Measurements from ENCODE around the gene MYBPC1. TPM values are rescaled to one million over a fixed set of nuclear protein-coding genes. Genes with fewer than 3 reads are reported as not detected.

The MYBPC1 gene
- polyA plus RNA-seq, 3 donors, result 0.39 to 1.7 TPM; not detected in 1

DNA sequence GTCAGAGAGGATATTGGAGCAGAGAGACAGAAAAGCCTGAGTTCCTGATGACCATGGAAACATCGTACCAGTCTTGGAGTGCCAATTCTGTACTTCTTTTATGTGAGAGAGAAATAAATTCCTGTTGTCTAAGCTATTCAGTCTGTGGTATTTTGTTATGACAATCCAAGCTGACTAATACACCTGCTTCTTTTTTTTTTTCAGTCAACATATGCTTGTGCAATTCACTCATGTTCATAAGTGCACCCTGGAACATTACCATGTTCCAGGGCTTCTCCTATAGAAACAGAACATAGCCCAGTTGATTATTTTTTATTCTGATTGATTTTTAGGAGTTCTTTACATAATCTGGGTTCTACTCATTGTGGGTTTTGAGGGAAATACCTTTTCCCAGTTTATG is 100.9 kb downstream of the MYBPC1 start:
- DNase-seq, result no peak

DNA sequence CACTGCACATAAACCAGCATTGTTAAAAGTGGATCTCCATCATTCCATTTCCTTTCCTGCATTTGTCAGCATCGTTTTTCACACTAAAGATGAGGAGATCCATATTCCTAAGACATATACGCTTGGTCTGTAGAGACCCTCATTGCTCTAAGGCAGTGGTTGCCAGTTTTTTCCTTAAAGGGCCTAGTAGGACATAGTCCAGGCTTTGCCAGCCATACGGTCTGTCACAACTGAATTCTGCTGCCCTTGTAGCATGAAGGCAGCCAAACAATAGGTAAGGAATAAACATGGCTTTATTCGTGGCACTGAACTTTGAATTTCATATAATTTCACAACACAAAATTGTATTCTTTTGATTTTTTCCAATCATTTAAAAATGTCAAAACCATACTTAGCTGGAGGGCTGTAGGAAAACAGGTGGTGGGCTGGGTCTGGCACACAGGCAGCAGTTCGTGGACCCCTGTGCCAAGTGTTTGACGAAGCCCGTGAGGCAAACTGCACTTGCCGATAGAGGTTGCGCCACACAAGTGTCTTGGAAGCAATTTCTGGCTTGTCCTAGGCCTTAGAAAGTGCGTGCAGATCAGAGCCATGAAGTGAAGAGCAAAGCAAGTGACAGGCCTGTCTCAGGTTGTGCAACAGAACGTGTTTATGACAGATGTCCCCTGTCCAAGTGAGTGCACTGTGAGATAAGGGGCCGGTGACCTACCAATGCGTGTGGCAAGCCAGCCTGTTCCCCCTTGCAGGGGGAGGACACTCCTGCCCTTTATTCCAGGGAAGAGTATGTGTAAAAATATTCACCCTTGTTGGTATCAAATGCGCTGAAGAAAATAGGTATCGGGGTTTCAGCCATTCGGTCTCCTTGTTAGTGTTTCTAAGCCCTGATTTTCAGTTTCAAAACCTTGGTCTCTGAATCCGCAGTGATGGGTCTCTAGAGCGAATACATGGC is 101.8 kb downstream of the MYBPC1 start:
- DNase-seq, result no peak

- DNase-seq, result peak; percentile 29
Measured at GRCh38 chr12:101697197-101697929, 102.6 kb downstream of the MYBPC1 start, which contains the start of gene CHPT1. Gene CHPT1 (plus strand): TSS chr12:101697640. CDS start chr12:101697862, 222 bp downstream.

- peak; percentile 44 for DNase-seq
Measured at GRCh38 chr12:101697930-101698799, 103.4 kb downstream of the MYBPC1 start.

GRCh38 chr12:101698800-101699347 is 104.1 kb downstream of the MYBPC1 start:
- no peak for DNase-seq

DNA sequence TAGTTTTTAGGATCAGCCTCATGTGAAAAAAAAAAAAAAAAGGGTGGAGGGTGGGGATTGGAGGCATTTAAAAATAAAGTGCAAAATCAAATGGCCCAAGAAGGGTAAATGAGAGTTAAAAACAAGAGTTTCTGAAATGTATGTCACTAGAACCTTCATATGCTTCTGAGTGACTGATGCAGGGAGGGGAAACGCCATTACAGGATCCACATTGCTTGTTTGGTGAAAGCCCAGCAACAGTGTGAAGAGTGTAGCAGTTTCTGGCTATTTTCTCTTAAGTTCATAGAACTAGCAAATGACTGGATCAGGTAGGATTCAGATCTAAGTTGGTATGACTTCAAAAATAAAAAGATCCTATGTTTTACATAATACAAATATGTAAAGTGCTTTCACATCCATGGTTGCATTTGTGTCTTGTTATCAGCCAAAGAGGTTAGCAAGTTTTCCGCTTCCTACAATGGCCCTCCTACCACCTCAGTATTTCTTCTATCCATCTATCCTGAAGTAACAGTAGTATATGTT is 105.6 kb downstream of the MYBPC1 start:
- DNase-seq, result no peak

DNA sequence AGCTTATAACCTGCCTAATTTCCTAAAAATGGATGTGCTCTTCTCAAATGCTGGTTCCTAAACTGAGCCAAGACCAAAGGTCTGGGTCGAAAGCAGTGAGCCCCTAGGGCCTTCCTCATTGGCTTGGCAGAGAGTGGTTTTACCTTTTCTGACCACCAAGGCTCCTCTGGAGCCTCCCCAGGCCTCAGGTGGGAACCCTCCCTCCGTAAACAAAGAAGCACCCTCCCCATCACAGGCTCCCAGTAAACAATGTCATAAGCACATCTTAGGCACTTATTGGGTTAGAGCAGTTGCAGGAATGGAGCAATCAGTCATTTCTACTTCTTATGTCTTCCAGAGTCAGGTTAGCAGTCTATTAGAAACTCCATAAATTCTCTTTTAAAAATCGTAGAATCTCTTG is 108.7 kb downstream of the MYBPC1 start:
- DNase-seq, result no peak

GRCh38 chr12:101706403-101706802 is 111.6 kb downstream of the MYBPC1 start:
- DNase-seq, result no peak

- no peak for DNase-seq
Measured at GRCh38 chr12:101707131-101707782, 112.5 kb downstream of the MYBPC1 start.

DNA sequence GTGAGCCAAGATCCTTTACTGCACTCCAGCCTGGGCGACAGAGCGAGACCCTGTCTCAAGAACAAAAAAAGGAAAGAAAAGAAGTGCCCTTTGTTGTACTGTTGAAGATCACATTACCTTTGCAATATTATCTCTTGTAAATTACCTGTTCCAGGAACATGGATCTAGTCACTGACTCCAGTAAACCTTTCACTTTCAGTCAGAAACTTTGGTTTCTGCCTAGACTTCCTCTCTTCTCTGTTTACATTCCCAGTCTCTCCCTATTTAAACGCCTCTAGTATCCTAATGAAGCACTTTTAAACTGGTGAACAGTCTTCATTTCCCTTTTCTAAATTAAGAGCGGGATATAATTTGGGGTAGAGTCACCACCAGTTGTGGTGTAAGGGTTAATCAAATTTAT is 115.5 kb downstream of the MYBPC1 start:
- DNase-seq, result no peak

DNA sequence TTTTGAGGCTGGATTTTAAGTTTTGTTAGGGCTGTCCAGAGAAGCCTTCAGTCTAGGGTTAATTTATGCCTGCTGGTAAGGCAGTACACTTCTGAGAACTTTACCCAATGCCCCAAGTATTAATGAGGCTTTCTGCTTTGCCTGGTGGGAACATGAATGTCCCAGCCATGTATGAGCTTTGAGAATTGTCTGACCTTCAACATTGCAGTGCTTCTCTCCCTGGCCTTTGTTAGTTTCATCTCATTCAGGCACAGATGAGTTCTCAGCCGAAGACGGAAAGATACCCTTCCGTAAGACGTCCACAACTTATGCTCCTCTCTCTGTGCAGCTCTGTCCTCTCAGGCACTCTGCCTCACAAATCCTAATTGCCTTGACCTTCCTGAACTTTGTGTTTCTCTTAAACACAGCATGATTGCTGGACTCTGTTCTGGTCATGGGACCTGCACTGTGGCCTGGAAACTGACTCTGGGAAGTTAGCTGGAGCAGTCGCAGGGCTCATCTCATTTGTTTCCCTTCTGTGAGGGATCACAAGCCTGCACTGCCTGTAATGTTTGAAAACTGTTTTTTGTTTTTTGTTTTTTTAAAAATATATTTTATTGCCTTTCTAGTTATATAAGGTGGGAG is 118.4 kb downstream of the MYBPC1 start:
- peak; percentile 39 for DNase-seq

GRCh38 chr12:101713930-101714329 is 119.2 kb downstream of the MYBPC1 start:
- DNase-seq, result no peak

GRCh38 chr12:101714877-101715444 is 120.2 kb downstream of the MYBPC1 start:
- no peak for DNase-seq

DNA sequence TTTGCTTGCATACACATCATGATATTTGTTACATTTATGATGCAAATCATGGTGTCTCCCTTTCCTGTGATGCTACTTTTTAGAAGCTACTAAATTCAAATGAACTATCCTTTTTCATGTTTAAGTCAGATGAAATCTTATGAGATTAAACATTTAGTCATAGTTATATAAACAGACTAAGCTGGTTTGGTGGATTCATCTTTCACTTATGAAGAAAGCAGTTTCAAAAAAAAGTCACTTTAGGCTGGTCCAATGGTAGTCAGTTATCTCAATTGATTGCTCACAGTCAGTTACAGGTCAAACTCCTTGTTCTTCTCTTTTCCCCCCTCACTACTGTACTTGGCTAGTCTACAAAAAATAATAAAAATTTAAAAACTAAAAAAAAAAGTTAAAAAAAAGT is 124.8 kb downstream of the MYBPC1 start:
- no peak for DNase-seq

DNA sequence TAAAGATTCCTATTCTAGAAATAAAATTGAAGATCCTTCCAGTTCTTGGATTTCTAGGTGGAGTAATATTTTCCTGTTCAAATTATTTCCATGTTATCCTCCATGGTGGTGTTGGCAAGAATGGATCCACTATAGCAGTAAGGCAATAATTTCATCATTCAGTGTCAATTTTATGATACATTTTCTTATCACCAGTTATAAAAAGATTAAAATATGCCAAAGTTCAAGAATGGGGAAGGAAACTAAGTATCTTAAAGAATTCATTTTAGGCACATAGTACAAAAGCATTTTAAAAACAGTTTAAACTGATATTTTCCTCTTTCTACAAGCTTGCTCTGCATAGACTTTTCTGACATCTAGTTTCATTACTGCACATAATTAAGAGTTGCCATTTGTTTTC is 125.3 kb downstream of the MYBPC1 start:
- DNase-seq, result no peak

GRCh38 chr12:101722392-101722791 is 127.6 kb downstream of the MYBPC1 start:
- no peak for DNase-seq

- DNase-seq, result no peak
Measured at GRCh38 chr12:101727098-101727497, 132.3 kb downstream of the MYBPC1 start.

DNA sequence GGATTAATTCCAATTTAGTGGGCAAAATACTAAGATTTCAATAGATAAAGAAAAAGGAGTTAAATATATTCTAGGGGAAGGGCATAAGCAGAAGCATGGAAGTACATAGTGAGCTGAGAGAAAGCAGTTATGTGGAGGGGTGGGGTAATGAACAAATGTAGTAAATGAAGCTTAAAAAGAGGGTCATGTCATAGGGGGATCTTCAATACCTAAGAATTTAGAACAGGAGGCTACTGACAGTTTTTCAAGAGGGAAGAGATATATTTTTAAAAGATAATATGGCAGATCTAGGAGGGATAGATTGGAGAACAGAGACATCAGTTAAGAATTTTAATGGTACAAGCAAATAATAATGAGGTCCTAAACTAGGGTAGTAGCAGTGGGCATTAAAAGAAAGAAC is 135.1 kb downstream of the MYBPC1 start:
- no peak for DNase-seq

GRCh38 chr12:101732318-101732717 is 137.5 kb downstream of the MYBPC1 start:
- DNase-seq, result no peak

GRCh38 chr12:101733166-101733565 is 138.4 kb downstream of the MYBPC1 start:
- no peak for DNase-seq
